ENCODE data around the gene FGF5. TPM values are rescaled to one million over a fixed set of nuclear protein-coding genes. Genes with fewer than 3 reads are reported as not detected.

The FGF5 gene
- total RNA-seq, 4 donors from 2014 or later: 0.03 TPM; not detected in 3

DNA sequence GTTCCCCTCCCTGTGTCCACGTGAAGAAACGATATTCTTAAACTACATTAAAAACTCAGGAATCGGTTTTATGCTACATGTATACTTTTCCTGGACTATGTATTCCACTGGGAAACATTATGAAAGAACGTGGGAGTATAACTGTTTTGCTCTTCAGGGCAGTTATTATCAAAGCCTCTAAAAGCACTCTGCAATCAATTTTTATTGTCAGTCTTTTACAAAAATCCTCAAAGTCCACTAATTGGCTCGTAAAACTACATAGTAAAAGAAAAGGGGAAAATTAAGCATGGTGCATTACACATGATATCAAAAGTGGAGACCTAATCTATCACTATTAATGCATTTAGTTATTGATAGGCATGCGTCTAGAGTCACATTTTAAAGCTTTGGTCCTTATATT is 57.7 kb downstream of the FGF5 start:
- intact Hi-C loops (cut with DNase I; ENCODE audit: low total_unique reads): no loop called here
- 72 to 73% methylated on average over 6 of the region's 6 CpGs for WGBS, 2 donors
- no peak for DNase-seq (ENCODE audit: low spot score in 2 of 2)
- TF ChIP-seq POLR2A (IDR thresholded peaks at IDR 0.05): no peak
- TF ChIP-seq, protein P1, sequence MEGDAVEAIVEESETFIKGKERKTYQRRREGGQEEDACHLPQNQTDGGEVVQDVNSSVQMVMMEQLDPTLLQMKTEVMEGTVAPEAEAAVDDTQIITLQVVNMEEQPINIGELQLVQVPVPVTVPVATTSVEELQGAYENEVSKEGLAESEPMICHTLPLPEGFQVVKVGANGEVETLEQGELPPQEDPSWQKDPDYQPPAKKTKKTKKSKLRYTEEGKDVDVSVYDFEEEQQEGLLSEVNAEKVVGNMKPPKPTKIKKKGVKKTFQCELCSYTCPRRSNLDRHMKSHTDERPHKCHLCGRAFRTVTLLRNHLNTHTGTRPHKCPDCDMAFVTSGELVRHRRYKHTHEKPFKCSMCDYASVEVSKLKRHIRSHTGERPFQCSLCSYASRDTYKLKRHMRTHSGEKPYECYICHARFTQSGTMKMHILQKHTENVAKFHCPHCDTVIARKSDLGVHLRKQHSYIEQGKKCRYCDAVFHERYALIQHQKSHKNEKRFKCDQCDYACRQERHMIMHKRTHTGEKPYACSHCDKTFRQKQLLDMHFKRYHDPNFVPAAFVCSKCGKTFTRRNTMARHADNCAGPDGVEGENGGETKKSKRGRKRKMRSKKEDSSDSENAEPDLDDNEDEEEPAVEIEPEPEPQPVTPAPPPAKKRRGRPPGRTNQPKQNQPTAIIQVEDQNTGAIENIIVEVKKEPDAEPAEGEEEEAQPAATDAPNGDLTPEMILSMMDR (IDR thresholded peaks at IDR 0.05): no peak
- H3K4me3 ChIP-seq (ENCODE audit: low read depth, poor library complexity, severe bottlenecking): no peak overlapping the region

DNA sequence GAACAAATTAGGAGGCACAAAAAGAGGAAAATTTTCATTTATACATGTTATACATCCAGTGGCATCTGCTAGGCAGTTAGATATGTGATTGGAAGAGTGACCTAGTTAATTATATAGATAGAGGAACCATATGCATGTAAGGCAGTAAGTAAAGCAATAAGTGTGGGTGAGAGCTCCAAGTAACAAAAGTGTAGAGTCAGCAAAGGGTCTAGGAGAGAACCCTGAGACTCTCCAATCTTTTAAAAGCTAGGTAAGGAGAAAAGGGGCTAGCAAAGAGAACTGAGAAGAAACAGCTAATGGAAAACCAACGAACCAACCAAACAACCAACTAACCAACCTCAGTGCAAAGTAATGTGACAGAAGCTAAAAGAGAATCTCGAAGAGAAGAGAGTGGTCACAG is 65.2 kb downstream of the FGF5 start:
- no peak overlapping the region for H3K4me3 ChIP-seq (ENCODE audit: low read depth, poor library complexity, severe bottlenecking)
- DNase-seq (ENCODE audit: low spot score in 2 of 2): no peak
- intact Hi-C loops (cut with DNase I; ENCODE audit: low total_unique reads): no loop called here
- TF ChIP-seq, protein P1 (IDR thresholded peaks at IDR 0.05): no peak
- TF ChIP-seq POLR2A (IDR thresholded peaks at IDR 0.05): no peak
- WGBS, 2 donors: 76 to 82% methylated on average over 2 of the region's 2 CpGs

DNA sequence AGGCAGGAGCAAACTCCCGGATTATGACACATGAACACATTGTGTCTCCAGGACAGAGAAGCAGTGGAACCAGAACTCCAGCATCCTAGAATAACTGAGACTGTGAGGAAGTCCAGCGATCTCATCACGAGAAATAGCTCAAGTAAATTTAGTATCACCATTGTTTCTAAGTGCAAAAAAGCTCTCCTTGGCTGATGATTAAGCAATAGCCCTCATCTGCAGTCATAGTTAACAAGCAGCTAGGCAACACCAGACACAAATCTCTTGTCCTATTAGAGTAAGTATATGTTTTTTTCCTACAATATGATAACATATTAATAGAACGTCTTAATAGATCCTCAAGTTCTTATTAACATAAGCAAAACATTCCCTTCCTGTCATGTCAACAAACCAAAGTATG is 66.7 kb downstream of the FGF5 start:
- H3K4me3 ChIP-seq (ENCODE audit: low read depth, poor library complexity, severe bottlenecking): no peak overlapping the region
- intact Hi-C loops (cut with DNase I; ENCODE audit: low total_unique reads): no loop called here
- TF ChIP-seq, protein P1 (IDR thresholded peaks at IDR 0.05): no peak
- TF ChIP-seq POLR2A (IDR thresholded peaks at IDR 0.05): no peak
- WGBS, 2 donors: 65 to 81% methylated on average over 4 of the region's 4 CpGs
- DNase-seq (ENCODE audit: low spot score in 2 of 2): no peak

DNA sequence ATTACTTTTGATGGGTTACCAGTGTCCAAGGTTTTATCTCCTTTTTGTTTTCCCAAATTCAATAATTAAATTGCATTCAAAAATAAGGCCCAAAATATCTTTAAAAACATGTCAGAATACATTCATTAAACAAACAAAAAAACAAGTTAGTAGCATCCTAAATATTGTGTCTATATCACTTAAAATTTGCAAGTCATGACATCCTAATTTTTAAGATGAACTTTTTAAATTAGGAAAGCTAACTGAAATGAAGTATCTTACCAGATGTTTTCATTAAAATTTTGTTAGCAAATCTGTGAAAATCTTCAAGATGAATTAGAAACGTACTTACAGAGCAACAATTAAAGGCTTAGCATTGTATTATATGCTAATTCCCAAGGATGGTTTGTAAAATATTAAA is 68.1 kb downstream of the FGF5 start:
- DNase-seq (ENCODE audit: low spot score in 2 of 2): no peak
- no peak for TF ChIP-seq POLR2A (IDR thresholded peaks at IDR 0.05)
- TF ChIP-seq, protein P1 (IDR thresholded peaks at IDR 0.05): no peak
- intact Hi-C loops (cut with DNase I; ENCODE audit: low total_unique reads): no loop called here
- WGBS, 2 donors: 58 to 74% methylated on average over 1 of the region's 1 CpG
- no peak overlapping the region for H3K4me3 ChIP-seq (ENCODE audit: low read depth, poor library complexity, severe bottlenecking)

DNA sequence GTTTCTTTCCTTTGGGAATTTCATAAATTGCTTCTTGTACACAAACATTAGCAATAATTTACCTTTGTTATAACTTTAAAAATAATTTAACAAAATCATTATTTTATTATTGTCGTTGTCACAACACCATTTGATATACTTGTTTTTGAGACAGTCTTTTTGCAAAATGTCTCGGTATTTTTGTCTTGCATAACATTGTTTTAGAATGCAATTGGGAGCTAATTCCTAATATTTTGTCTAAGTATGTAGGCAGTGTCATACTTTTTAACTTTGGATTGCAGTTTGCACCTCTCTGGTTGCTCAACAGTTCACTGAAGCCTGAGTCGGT is 68.7 kb downstream of the FGF5 start:
- intact Hi-C loops (cut with DNase I; ENCODE audit: low total_unique reads): no loop called here
- no peak for DNase-seq (ENCODE audit: low spot score in 2 of 2)
- no peak overlapping the region for H3K4me3 ChIP-seq (ENCODE audit: low read depth, poor library complexity, severe bottlenecking)
- TF ChIP-seq, protein P1 (IDR thresholded peaks at IDR 0.05): no peak
- TF ChIP-seq POLR2A (IDR thresholded peaks at IDR 0.05): no peak
- 17 to 20% methylated on average over 3 of the region's 3 CpGs for WGBS, 2 donors

DNA sequence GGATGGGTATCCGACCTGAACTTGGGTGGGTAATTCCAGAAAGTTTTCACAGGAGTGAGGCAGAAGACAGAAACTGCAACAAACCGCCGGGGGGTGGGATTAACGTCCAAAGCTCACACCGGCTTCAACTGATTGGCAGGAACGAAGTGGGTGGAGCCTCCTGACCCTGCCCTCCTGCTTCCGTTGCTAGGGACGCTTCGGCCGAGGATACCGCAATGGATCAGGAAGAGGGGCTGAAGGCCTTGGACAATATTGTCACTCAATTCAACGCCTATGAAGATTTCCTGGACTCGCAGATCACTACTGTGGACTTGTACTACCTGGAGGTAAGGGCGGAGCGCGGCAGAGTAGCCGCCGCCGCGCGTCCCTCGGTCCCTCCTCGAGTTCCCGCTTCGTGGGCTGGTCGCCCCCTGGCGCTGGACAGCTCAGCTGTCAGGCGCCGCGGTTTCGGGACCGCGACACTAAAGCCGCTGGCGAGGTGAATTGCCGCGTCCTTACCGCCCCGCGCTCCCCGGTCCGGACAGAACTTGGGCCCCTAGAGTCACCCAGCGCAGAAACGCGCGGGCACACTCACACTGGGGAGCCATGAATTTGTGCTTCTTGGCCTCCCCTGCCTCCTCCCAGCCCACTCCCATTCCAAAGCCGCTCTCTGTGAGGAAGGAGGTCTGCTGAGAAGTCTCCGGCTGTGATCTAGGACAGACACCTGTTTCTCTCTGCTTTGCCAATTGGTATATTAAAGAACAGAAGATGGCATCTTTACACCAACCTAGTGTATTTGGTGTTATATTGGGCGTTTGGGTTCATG is 69.3 kb downstream of the FGF5 start, which contains the start of gene CFAP299:
TSS of gene CFAP299 (plus strand) at position 177 of the 805 bp plus-strand sequence.
- TF ChIP-seq, protein P1 (IDR thresholded peaks at IDR 0.05): no peak
- no peak for TF ChIP-seq POLR2A (IDR thresholded peaks at IDR 0.05)
- intact Hi-C loops (cut with DNase I; ENCODE audit: low total_unique reads): no loop called here

More for the DNA sequence above, 69.3 kb downstream of the FGF5 start, which contains the start of gene CFAP299:
- peak within 1 kb of the TSS; percentile 27 for H3K4me3 ChIP-seq (ENCODE audit: low read depth, poor library complexity, severe bottlenecking)
- DNase-seq (ENCODE audit: low spot score in 2 of 2): peak; percentile 46 to 92
- 1 to 2% methylated on average over 37 to 49 of the region's 49 CpGs for whole genome bisulfite sequencing, 2 donors

Data from lower leg skin (tissue), 4 donors.